22Rv1 (cell line): ENCODE data around the gene KCNH8.

Experiments used
- H3K27ac ChIP-seq: fragments of 450-650 bp; 2 replicates; pipeline ENCODE4 v1.5.1; 2017
- CTCF ChIP-seq: fragments of 450-650 bp; IDR thresholded peaks from 2 replicates; pipeline ENCODE4 v1.5.1; 2017; ENCODE audit warnings: mild to moderate bottlenecking
- ZFX ChIP-seq: fragments of 450-650 bp; IDR thresholded peaks from 2 replicates; pipeline ENCODE4 v1.6.1; 2017; ENCODE audit warnings: antibody characterized with exemption, borderline replicate concordance

The KCNH8 gene

GRCh38 chr3:19149368-19149767, 1.1 kb downstream of the KCNH8 start:
- TF ChIP-seq ZFX (no peak), CTCF (no peak)
- H3K27ac ChIP-seq, result no peak overlapping the region

- TF ChIP-seq ZFX (no peak), CTCF (no peak)
- no peak overlapping the region for H3K27ac ChIP-seq
Observed at GRCh38 chr3:19151171-19151570, 2.9 kb downstream of the KCNH8 start.

GRCh38 chr3:19154693-19155250, 6.5 kb downstream of the KCNH8 start:
- no peak overlapping the region for H3K27ac ChIP-seq
- TF ChIP-seq CTCF, result no peak
- TF ChIP-seq ZFX, result no peak

- H3K27ac ChIP-seq, result no peak overlapping the region
- TF ChIP-seq CTCF (no peak), ZFX (no peak)
Observed at GRCh38 chr3:19155375-19155774, 7.1 kb downstream of the KCNH8 start.

GRCh38 chr3:19159966-19160635, 11.8 kb downstream of the KCNH8 start:
- H3K27ac ChIP-seq, result no peak overlapping the region
- TF ChIP-seq CTCF (no peak), ZFX (no peak)

GRCh38 chr3:19165654-19166053, 17.3 kb downstream of the KCNH8 start:
- no peak for TF ChIP-seq ZFX
- no peak for TF ChIP-seq CTCF
- H3K27ac ChIP-seq, result no peak overlapping the region

GRCh38 chr3:19171794-19172193, 23.5 kb downstream of the KCNH8 start:
- TF ChIP-seq CTCF (no peak), ZFX (no peak)
- H3K27ac ChIP-seq, result no peak overlapping the region
